GM21786 (cell line): Measurements from ENCODE around the gene DYRK4.
"Not testable (repeated sequence)": the region's sequence is repeated elsewhere in the genome, so short reads cannot be mapped to it uniquely, and the experiment has no call there.

ENCODE experiments used
- ATAC-seq: cut with Tn5 transposase; IDR thresholded peaks from one replicate; pipeline ENCODE4 v1.9.1; 2021; ENCODE audit not compliant: unreplicated experiment

Gene DYRK4

DNA sequence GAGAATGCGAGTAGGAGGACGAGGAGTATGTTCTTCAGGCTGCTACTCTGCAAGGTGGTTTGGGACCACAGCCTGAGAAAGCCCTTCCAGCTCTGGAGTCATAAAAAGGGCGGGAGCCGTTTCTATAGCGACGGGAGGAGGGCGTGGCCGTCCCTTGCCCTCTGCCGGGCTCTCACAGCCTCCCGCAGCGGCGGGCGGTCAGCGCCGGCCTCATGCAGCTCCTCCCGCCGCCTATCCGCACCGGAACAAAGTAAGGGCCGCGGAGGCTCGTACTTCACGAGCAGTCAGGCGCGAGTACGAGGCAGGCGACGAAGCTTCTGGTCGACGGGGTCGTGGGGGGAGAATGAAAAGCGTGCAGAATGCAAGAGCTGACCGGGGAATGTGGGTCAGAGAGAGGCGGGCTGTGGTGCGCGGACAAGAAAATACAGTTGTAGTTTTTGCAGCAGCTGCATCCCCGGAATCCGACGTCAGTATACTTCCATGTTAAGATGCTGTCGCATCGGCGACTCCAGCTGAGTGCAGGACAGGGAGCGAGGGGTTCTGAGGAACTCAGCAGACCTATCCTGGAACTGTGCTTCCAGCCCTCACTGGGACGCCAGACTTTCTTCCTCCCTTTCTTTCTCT lies at the start of gene DYRK4:
TSS of gene DYRK4 (plus strand) at position 175 of the 624 bp plus-strand sequence. CDS start at position 213, 38 bp downstream.
- ATAC-seq: no peak

DNA sequence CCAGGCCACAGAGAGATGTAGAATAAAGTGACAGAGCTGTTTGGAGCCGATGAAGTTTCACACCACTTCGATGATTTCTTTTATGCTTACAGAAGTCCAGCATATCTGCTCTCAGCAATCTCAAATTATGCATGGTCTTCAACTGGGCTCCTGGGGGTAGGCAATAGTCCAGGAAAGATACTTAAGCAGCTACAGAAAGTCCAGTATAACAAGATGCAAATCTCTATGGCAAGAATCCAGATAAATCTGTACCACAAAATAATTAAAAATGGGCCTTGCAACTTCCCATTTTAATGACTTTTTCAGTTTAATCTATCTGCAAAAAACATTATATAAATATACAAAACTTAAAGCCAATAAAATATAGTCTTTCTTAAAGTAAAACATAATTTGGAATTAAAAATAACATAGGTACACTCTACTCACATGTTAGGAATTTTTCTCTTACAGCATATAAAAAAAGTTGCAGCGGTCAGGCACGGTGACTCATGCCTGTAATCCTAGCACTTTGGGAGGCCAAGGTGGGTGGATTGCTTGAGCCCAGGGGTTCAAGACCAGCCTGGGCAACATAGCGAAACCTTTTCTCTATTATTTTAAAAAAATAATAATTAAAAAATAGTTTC lies 43.8 kb upstream of the DYRK4 start:
- no peak for ATAC-seq

- not testable (repeated sequence) for ATAC-seq
These were observed 38.6 kb upstream of the DYRK4 start for GRCh38 chr12:4523443-4523842.

- no peak for ATAC-seq
These were observed 35.0 kb upstream of the DYRK4 start for GRCh38 chr12:4526923-4527546.

- ATAC-seq: no peak
These were observed 31.8 kb upstream of the DYRK4 start for GRCh38 chr12:4530160-4530559.

GRCh38 chr12:4530982-4531586 lies 30.9 kb upstream of the DYRK4 start:
- no peak for ATAC-seq

GRCh38 chr12:4535092-4535491 lies 26.9 kb upstream of the DYRK4 start:
- no peak for ATAC-seq

- no peak for ATAC-seq
These were observed 26.1 kb upstream of the DYRK4 start for GRCh38 chr12:4535871-4536270.

DNA sequence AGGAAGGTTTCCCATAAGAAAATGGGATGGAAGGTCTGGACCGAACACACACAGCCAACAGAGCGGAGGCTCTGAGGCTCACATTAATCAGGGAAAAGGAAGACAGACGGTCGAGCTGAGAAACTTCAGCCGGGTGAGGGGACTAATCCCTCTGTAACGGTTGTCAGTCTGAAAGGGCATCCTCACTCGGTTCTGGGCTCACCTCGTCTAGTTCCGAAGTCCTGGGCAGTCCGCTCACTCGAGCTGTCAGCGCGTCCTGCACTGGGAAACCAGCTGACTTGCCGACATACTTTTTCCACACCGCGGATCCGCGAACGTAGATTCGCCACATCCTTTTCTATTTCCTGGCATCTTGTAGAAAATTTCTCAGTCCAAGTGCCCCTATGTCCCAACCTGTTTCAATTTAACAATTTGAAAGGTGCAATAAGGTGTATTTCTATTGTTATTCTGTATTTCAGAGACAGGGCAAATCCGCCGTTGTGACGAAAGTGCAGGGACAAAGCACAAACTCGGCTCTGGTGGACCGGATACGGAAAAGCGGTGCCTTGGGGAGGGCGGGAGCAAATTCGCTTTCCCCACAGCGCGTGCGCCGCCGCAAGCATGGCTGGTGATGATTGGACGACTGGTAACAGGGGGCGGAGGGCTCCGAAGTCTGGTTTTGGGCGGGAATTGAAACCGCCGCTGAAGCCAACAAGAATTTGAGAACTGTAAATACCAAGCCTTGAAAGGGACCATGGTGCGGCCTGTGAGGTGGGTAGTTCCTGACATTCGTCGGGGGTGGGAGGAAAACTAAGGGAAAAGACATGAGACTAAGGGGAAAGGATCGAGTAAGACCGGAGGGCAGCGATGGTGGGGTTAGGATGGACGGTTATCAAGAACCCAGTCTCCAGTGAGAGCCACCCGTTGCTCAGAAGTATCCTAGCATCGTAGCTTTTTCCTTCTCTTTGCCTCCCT lies 23.5 kb upstream of the DYRK4 start, which contains the start of gene RAD51AP1:
TSS of gene RAD51AP1 (plus strand) at position 684 of the 954 bp plus-strand sequence. CDS start at position 734, 50 bp downstream.
- peak; percentile 87 for ATAC-seq

DNA sequence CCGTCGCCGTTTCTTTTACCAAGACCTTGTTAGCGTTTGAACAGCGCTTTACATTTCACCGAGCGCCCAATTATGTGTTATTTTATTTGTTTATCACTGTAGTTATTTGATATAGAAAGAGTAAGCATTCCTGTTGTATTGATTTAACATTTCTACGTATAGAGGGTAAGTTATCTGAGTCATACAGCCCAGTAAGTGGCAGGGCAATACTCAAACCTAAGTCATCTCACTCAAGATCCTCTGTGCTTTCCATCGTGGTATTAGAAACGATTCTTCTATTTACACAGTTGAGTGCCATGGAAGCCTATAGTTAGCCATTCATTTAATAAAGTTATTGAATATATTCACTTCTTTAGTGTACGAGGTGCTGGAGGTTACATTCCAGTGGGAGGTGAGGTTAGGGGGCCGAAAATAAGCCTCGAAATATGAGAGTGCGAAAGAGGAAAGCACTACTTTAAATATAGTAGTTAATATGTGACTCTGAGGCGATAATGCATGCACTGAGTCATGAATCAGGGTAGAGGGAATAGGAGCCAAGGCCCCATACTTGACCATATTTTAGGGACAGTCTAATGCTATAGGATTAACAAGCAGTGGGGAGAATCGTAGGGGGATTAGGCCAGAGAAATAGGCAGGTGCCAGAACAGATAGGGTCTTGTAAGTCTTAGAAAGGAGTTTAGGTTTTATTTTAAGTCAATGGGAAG lies 22.7 kb upstream of the DYRK4 start:
- ATAC-seq: no peak

DNA sequence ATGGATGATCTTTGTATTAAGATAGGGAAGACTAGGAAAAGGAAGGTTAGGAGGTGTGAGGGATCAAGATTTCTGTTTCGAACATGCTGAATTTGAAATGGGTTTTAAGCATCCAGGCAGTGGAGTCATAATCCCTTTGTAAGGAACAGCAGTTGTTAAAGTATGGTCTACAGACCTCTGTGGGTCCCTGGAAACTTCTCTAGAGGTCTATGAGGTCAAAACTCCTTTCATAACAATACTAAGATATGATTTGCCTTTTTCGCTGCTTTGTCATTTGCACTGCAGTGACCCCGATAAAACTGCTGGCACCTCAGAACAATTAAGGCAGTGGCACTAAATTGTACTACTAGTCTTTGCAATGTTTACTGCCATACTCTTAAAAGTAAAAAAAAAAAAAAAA lies 21.8 kb upstream of the DYRK4 start:
- ATAC-seq: no peak

- no peak for ATAC-seq
These were observed 21.4 kb upstream of the DYRK4 start for GRCh38 chr12:4540638-4541037.

DNA sequence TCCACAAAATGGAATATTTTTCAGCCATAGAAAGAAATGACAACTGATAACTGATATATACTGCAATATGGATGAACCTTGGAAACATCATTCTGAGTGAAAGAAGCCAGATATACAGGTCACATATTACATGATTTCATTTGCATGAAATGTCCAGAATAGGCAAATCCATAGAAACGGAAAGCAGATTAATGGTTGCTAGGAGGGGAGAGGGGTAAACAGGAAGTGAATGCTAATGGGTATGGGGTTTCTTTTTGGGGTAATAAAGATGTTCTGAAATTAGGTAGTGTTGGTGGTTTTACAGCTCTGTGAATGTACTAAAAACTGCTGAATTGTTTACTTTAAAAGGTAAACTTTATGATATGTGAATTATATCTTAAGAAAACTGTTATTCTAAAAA lies 16.8 kb upstream of the DYRK4 start:
- ATAC-seq: no peak

DNA sequence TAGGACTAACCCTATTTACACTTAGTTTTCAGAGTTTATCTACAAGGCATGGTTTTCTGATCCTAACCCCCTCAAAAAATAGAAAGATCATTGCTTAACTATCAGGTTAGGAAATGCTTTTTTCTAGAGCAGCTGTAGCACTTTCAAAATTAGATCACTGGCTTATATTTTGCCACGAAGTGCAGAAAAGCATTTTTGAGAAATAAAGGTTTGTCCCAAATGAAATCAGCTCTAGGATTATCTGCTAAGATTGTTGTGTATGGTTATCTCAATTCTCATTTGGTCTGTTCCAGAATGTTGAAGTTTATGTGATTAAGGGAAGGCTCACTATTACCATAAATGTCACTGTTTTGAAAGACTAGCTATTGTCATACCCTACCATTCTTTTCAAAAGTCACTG lies 9.8 kb upstream of the DYRK4 start:
- ATAC-seq: no peak

DNA sequence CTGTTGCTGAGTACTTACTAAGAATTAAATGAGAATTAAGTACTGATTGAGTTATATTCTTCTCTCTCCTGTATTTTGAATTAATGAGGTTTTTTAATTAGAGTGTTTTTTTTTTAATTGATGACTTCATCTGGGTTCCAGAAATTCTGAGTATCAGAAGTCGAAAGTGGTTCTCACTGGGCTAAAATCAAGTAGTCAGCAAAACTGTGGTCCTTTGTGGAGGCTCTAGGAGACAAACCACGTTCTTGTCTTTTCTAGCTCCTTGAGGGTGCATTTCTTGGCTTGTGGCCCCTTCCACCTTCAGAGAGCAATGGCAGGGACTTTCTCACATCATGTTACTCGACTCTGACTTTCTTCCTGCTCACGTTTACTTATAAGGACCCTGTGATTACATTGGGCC lies 8.1 kb upstream of the DYRK4 start:
- no peak for ATAC-seq

DNA sequence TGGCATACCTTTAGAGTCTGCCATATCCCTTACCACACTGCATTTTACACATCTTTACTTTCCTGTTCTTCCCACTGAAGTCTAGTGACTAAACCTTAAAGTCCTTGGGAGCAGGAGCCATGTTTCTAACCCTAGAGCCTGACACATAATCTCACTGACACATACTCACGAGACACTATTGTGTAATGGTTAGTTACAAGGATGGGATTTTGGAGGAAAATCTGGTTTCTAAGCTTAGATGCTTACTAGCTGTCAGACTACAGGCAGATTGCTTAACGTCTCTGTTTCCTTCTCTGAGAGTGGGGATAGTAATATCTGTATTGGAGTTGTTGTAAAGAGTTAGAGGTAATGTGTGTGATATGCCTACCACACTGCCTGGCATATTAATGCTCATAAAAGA lies 6.2 kb upstream of the DYRK4 start:
- ATAC-seq: no peak

DNA sequence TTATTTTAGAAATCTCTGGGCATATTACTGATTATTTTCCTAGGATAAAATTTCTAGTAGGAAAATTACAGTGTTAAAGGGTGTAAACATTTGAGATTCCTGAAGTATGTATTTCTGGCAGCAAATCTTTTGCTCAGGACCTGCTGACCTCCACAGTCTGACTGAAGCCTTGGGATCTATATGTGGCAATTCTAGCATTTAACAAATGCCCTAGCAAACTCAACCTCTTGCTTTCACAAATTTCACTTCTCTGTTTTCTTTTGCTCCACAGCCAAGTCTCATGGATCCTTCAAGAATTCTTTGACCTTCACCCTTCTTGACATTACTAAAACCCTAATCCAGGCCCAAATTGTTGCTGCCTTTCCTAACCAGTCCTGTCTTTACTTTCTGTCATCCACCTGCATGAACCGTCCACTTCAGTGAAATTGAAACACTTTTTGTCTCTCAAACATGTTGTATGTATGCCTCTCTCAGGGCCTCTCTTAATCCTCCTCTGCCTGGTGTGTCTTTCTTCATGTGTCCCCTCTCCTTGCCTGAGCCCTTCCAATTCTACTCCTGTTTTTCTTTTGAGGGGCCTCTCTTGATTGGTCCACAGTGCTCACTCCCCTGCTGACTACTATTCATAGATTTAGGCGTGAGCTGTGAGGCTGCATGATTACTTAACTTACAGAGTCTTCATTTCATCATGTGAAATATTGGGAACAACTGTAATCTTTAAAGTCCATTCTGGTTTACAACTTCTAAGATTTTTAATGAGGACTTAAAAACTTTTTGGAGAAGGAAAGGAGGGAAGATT lies 5.1 kb upstream of the DYRK4 start:
- no peak for ATAC-seq

GRCh38 chr12:4557586-4557985 lies 4.4 kb upstream of the DYRK4 start:
- ATAC-seq: no peak

- no peak for ATAC-seq
These were observed 3.8 kb upstream of the DYRK4 start for GRCh38 chr12:4558171-4558570.
